HEK293 (cell line): ENCODE data around the gene MED8.
A peak's percentile ranks its signal among the peaks of the same experiment; 100 is the strongest.

Experiments used
- CTCF ChIA-PET: fragments of 350-600 bp; formaldehyde crosslinking; extraction: SDS; loops from one replicate; lab custom pipeline; 2021; ENCODE audit warnings: antibody characterized with exemption; lab: Yijun Ruan, JAX
- POLR2A ChIA-PET: fragments of 300-600 bp; formaldehyde crosslinking; extraction: SDS; loops from one replicate; lab custom pipeline; 2020; ENCODE audit warnings: antibody characterized with exemption, inconsistent platforms; lab: Yijun Ruan, JAX
- H3K27ac ChIP-seq: fragments of 200-500 bp; sonication (Bioruptor generic); 2 replicates; pipeline ENCODE4 v1.5.1; 2014; ENCODE audit warnings: low read depth, low read length, control low read depth, inconsistent platforms; ENCODE audit errors: extremely low read depth
- H3K36me3 ChIP-seq, 2 experiments: fragments of 200-500 bp in 1 of 2; sonication (Bioruptor generic) in 1 of 2; 1 replicate in 1 of 2; 2 replicates in 1 of 2; pipeline ENCODE4 v1.5.1; 2014 to 2017; ENCODE audit warnings: inconsistent platforms in 2 of 2, low read length in 2 of 2; ENCODE audit not compliant: control insufficient read depth in 2 of 2, insufficient read depth in 1 of 2
- H3K4me1 ChIP-seq: fragments of 200-500 bp; sonication (Bioruptor generic); 2 replicates; pipeline ENCODE4 v1.5.1; 2014; ENCODE audit warnings: mild to moderate bottlenecking, low read length, inconsistent platforms; ENCODE audit not compliant: control insufficient read depth, insufficient read depth
- H3K4me3 ChIP-seq: 2 replicates; pipeline ENCODE4 v1.5.1; 2011; ENCODE audit warnings: low read depth, mild to moderate bottlenecking, control low read depth, low read length, moderate library complexity
- H3K9me3 ChIP-seq: fragments of 200-500 bp; sonication (Bioruptor generic); 2 replicates; pipeline ENCODE4 v1.5.1; 2014; ENCODE audit warnings: low read depth, low read length, inconsistent platforms; ENCODE audit not compliant: control insufficient read depth, insufficient read depth
- GFI1B ChIP-seq: fragments of 450-650 bp; formaldehyde crosslinking; IDR thresholded peaks from 2 replicates; pipeline ENCODE4 v1.5.1; 2016; ENCODE audit warnings: missing biosample characterization, missing genetic modification characterization
- HOXA7 ChIP-seq: sonication (generic); formaldehyde crosslinking; IDR thresholded peaks from 2 replicates; pipeline ENCODE4 v1.8.1; 2022; ENCODE audit warnings: missing genetic modification reagents, borderline replicate concordance
- IKZF3 ChIP-seq: fragments of 450-650 bp; IDR thresholded peaks from 2 replicates; pipeline ENCODE4 v1.5.0; 2018; ENCODE audit warnings: missing biosample characterization, mild to moderate bottlenecking, missing genetic modification characterization, moderate library complexity
- KLF1 ChIP-seq: fragments of 450-650 bp; formaldehyde crosslinking; IDR thresholded peaks from 2 replicates; pipeline ENCODE4 v1.5.1; 2016; ENCODE audit warnings: missing biosample characterization, missing genetic modification characterization
- OSR2 ChIP-seq: fragments of 450-650 bp; formaldehyde crosslinking; IDR thresholded peaks from 2 replicates; pipeline ENCODE4 v1.5.1; 2016; ENCODE audit warnings: missing biosample characterization, missing genetic modification characterization
- OVOL3 ChIP-seq: fragments of 450-650 bp; formaldehyde crosslinking; IDR thresholded peaks from 2 replicates; pipeline ENCODE4 v1.5.1; 2016; ENCODE audit warnings: missing biosample characterization, missing genetic modification characterization
- PATZ1 ChIP-seq: fragments of 450-650 bp; formaldehyde crosslinking; IDR thresholded peaks from 2 replicates; pipeline ENCODE4 v1.5.1; 2016; ENCODE audit warnings: missing biosample characterization, missing genetic modification characterization
- PRDM4 ChIP-seq: fragments of 450-650 bp; formaldehyde crosslinking; IDR thresholded peaks from 2 replicates; pipeline ENCODE4 v1.5.1; 2017; ENCODE audit warnings: missing biosample characterization, missing genetic modification characterization
- SP2 ChIP-seq: fragments of 450-650 bp; formaldehyde crosslinking; IDR thresholded peaks from 2 replicates; pipeline ENCODE4 v1.5.1; 2016; ENCODE audit warnings: missing biosample characterization, missing genetic modification characterization
- SP3 ChIP-seq: fragments of 450-650 bp; formaldehyde crosslinking; IDR thresholded peaks from 2 replicates; pipeline ENCODE4 v1.5.1; 2016; ENCODE audit warnings: missing biosample characterization, missing genetic modification characterization
- SP7 ChIP-seq: fragments of 450-650 bp; formaldehyde crosslinking; IDR thresholded peaks from 2 replicates; pipeline ENCODE4 v1.5.1; 2016; ENCODE audit warnings: missing biosample characterization, missing genetic modification characterization
- WT1 ChIP-seq: fragments of 450-650 bp; formaldehyde crosslinking; IDR thresholded peaks from 2 replicates; pipeline ENCODE4 v1.5.1; 2016; ENCODE audit warnings: missing biosample characterization, missing genetic modification characterization
- ZBTB20 ChIP-seq: fragments of 450-650 bp; formaldehyde crosslinking; IDR thresholded peaks from 2 replicates; pipeline ENCODE4 v1.5.1; 2016; ENCODE audit warnings: missing biosample characterization, missing genetic modification characterization
- ZBTB44 ChIP-seq: fragments of 450-650 bp; IDR thresholded peaks from 2 replicates; pipeline ENCODE4 v1.5.1; 2018; ENCODE audit warnings: missing biosample characterization, mild to moderate bottlenecking, missing genetic modification characterization
- ZNF114 ChIP-seq: fragments of 450-650 bp; formaldehyde crosslinking; IDR thresholded peaks from 2 replicates; pipeline ENCODE4 v1.5.0; 2017; ENCODE audit warnings: missing biosample characterization, missing genetic modification characterization
- ZNF121 ChIP-seq: fragments of 450-650 bp; formaldehyde crosslinking; IDR thresholded peaks from 2 replicates; pipeline ENCODE4 v1.5.1; 2016; ENCODE audit warnings: missing biosample characterization, missing genetic modification characterization
- ZNF148 ChIP-seq: fragments of 450-650 bp; formaldehyde crosslinking; IDR thresholded peaks from 2 replicates; pipeline ENCODE4 v1.5.0; 2017; ENCODE audit warnings: missing biosample characterization, missing genetic modification characterization, borderline replicate concordance
- ZNF23 ChIP-seq: fragments of 450-650 bp; formaldehyde crosslinking; IDR thresholded peaks from 2 replicates; pipeline ENCODE4 v1.5.1; 2016; ENCODE audit warnings: missing biosample characterization, missing genetic modification characterization, borderline replicate concordance
- ZNF350 ChIP-seq: fragments of 450-650 bp; formaldehyde crosslinking; IDR thresholded peaks from 2 replicates; pipeline ENCODE4 v1.5.0; 2017; ENCODE audit warnings: missing biosample characterization, mild to moderate bottlenecking, missing genetic modification characterization
- ZNF362 ChIP-seq: fragments of 450-650 bp; formaldehyde crosslinking; IDR thresholded peaks from 2 replicates; pipeline ENCODE4 v1.5.1; 2016; ENCODE audit warnings: missing biosample characterization, missing genetic modification characterization
- ZNF426 ChIP-seq: fragments of 450-650 bp; formaldehyde crosslinking; IDR thresholded peaks from 2 replicates; pipeline ENCODE4 v1.5.1; 2017; ENCODE audit warnings: missing biosample characterization, missing genetic modification characterization, mild to moderate bottlenecking, inconsistent platforms, moderate library complexity
- ZNF488 ChIP-seq: fragments of 450-650 bp; formaldehyde crosslinking; IDR thresholded peaks from 2 replicates; pipeline ENCODE4 v1.5.1; 2016; ENCODE audit warnings: missing biosample characterization, missing genetic modification characterization
- ZNF610 ChIP-seq: fragments of 450-650 bp; formaldehyde crosslinking; IDR thresholded peaks from 2 replicates; pipeline ENCODE4 v1.5.1; 2016; ENCODE audit warnings: missing biosample characterization, missing genetic modification characterization, borderline replicate concordance
- ZNF768 ChIP-seq: fragments of 450-650 bp; formaldehyde crosslinking; IDR thresholded peaks from 2 replicates; pipeline ENCODE4 v1.5.1; 2018; ENCODE audit warnings: missing biosample characterization, mild to moderate bottlenecking, missing genetic modification characterization

The MED8 gene

GRCh38 chr1:43395523-43395922 is 5.9 kb upstream of the MED8 start:
- Histone ChIP-seq H3K4me1 (peaks cover 11% of the 10 kb centered on the region), H3K36me3 (no peaks in the 10 kb centered on the region; a peak in 1 of 3 replicates), H3K4me3 (no peak overlapping the region), H3K27ac (0 out of 2 replicates have a peak overlapping the region, but pooled peaks have one; percentile 4), H3K9me3 (no peaks in the 10 kb centered on the region)
- CTCF ChIA-PET = interaction anchor here (0.6 to 1.7 kb wide), 3 partner anchors 37 to 166 kb away, joined by 3 to 4 read pairs (median 3); partner anchors contain the start of gene CDC20
- TF ChIP-seq ZNF114 (no peak), SP7 (tag by site-specific recombination) (peak; percentile 25), ZNF362 (tag by site-specific recombination) (no peak), WT1 (tag by site-specific recombination) (no peak)
- POLR2A ChIA-PET = no interaction called here

GRCh38 chr1:43392702-43393101 is 3.1 kb upstream of the MED8 start:
- H3K36me3 ChIP-seq = peaks cover 0 to 9% of the 10 kb centered on the region in 2 experiments; a peak in 2 of 3 replicates
- ChIA-PET CTCF (interaction anchor here (0.7 kb wide), 1 partner anchor 867 kb away, joined by 3 read pairs; no protein-coding TSS in a partner anchor), POLR2A (interaction anchor here (0.6 to 0.7 kb wide), 4 partner anchors 7 to 417 kb away, joined by 4 to 8 read pairs (median 6); no protein-coding TSS in a partner anchor)
- H3K27ac ChIP-seq = no peak overlapping the region
- no peaks in the 10 kb centered on the region for H3K9me3 ChIP-seq
- no peak overlapping the region for H3K4me3 ChIP-seq
- peaks cover 11% of the 10 kb centered on the region for H3K4me1 ChIP-seq
- no peak for TF ChIP-seq HOXA7 (CRISPR knock-in tag)
- TF ChIP-seq WT1 (tag by site-specific recombination) = peak; percentile 35; the same call in 1 of the 2 replicates
- no peak for TF ChIP-seq SP2
- no peak for TF ChIP-seq PATZ1 (tag by site-specific recombination)
- no peak for TF ChIP-seq ZNF488 (tag by site-specific recombination)
- TF ChIP-seq ZNF768 (tag by site-specific recombination) = no peak
- no peak for TF ChIP-seq ZBTB20 (tag by site-specific recombination)
- TF ChIP-seq ZNF350 = no peak
- no peak for TF ChIP-seq ZNF23 (tag by site-specific recombination)
- TF ChIP-seq SP3 (tag by site-specific recombination) = no peak
- peak; percentile 67 for TF ChIP-seq PRDM4 (tag by site-specific recombination)
- TF ChIP-seq IKZF3 = peak; percentile 18; the same call in 1 of the 2 replicates
- 0 out of 2 replicates have a peak, but pooled peaks have one; percentile 35 for TF ChIP-seq GFI1B (tag by site-specific recombination)
- TF ChIP-seq ZNF610 = no peak
- TF ChIP-seq ZBTB44 = 0 out of 2 replicates have a peak, but pooled peaks have one; percentile 45
- no peak for TF ChIP-seq ZNF121 (tag by site-specific recombination)
- TF ChIP-seq KLF1 (tag by site-specific recombination) = peak; percentile 36; the same call in 1 of the 2 replicates
- TF ChIP-seq ZNF426 (tag by site-specific recombination) = no peak
- TF ChIP-seq ZNF148 = no peak
- peak; percentile 69; the same call in 1 of the 2 replicates for TF ChIP-seq OSR2 (tag by site-specific recombination)
- TF ChIP-seq OVOL3 (tag by site-specific recombination) = peak; percentile 40; the same call in 1 of the 2 replicates
